GM12872 (cell line): Measurements from ENCODE around the gene TBC1D16.

ENCODE experiments used
- CTCF ChIP-seq: IDR thresholded peaks from 3 replicates; pipeline ENCODE4 v1.5.1; 2011; ENCODE audit warnings: low read depth, mild to moderate bottlenecking, low read length, moderate library complexity; ENCODE audit not compliant: insufficient read depth

TBC1D16 gene

GRCh38 chr17:79997011-79997660 lies 38.5 kb downstream of the TBC1D16 start:
- TF ChIP-seq CTCF: no peak

- TF ChIP-seq CTCF: no peak
Observed at GRCh38 chr17:79996291-79996690, 39.4 kb downstream of the TBC1D16 start.

GRCh38 chr17:79995696-79996095 lies 40.0 kb downstream of the TBC1D16 start:
- TF ChIP-seq CTCF: no peak

GRCh38 chr17:79994602-79995001 lies 41.1 kb downstream of the TBC1D16 start:
- TF ChIP-seq CTCF: no peak

GRCh38 chr17:79993390-79994227 lies 42.1 kb downstream of the TBC1D16 start:
- no peak for TF ChIP-seq CTCF

- no peak for TF ChIP-seq CTCF
Observed at GRCh38 chr17:79992649-79993389, 42.9 kb downstream of the TBC1D16 start.
